BLaER1 (cell line): ENCODE data around the gene CDNF.

ENCODE experiments used
- H3K27ac ChIP-seq: shearing (Covaris generic); formaldehyde crosslinking; 2 replicates; pipeline ENCODE4 v1.8.1; 2022
- H3K27me3 ChIP-seq: shearing (Covaris generic); formaldehyde crosslinking; 2 replicates; pipeline ENCODE4 v1.8.1; 2022
- H3K36me3 ChIP-seq: shearing (Covaris generic); formaldehyde crosslinking; 2 replicates; pipeline ENCODE4 v1.8.1; 2022
- H3K4me1 ChIP-seq: shearing (Covaris generic); formaldehyde crosslinking; 2 replicates; pipeline ENCODE4 v1.8.1; 2022
- H3K4me2 ChIP-seq: shearing (Covaris generic); formaldehyde crosslinking; 2 replicates; pipeline ENCODE4 v1.8.1; 2022
- H3K4me3 ChIP-seq: shearing (Covaris generic); formaldehyde crosslinking; 2 replicates; pipeline ENCODE4 v1.8.1; 2022
- H3K9ac ChIP-seq: shearing (Covaris generic); formaldehyde crosslinking; 2 replicates; pipeline ENCODE4 v1.8.1; 2022
- H3K9me3 ChIP-seq: shearing (Covaris generic); formaldehyde crosslinking; 2 replicates; pipeline ENCODE4 v1.8.1; 2022
- H4K20me1 ChIP-seq: shearing (Covaris generic); formaldehyde crosslinking; 2 replicates; pipeline ENCODE4 v1.8.1; 2022
- Cebpa-rat ChIP-seq: shearing (Covaris generic); IDR thresholded peaks from 2 replicates; pipeline ENCODE4 v1.8.1; 2022

Gene CDNF

GRCh38 chr10:14837757-14838581 is at the start of gene CDNF, which contains the start of the genes HSPA14 and MSANTD7:
Gene CDNF (minus strand): TSS chr10:14838037. CDS start chr10:14837946, 91 bp downstream.
Gene HSPA14 (plus strand): TSS chr10:14838306. CDS start chr10:14838403, 97 bp downstream.
Gene MSANTD7 (plus strand): TSS chr10:14838306. CDS start chr10:14842285, 3,979 bp downstream.
- H3K9me3 ChIP-seq: no peaks in the 10 kb centered on the region
- H3K27ac ChIP-seq: peak within 1 kb of the TSS; percentile 94
- H3K36me3 ChIP-seq: peaks cover 29% of the 10 kb centered on the region
- TF ChIP-seq Cebpa-rat: no peak; the same call in 1 of the 2 replicates
- peak within 1 kb of the TSS; percentile 99 for H3K4me3 ChIP-seq
- peaks cover 28% of the 10 kb centered on the region for H4K20me1 ChIP-seq
- peak within 1 kb of the TSS; percentile 96 for H3K9ac ChIP-seq
- no peaks in the 10 kb centered on the region for H3K27me3 ChIP-seq
- H3K4me2 ChIP-seq: peak within 1 kb of the TSS; percentile 93
- H3K4me1 ChIP-seq: peaks cover 24% of the 10 kb centered on the region

- Histone ChIP-seq H3K36me3 (peaks cover 72% of the 10 kb centered on the region), H3K9ac (no peak overlapping the region), H3K27ac (no peak overlapping the region), H3K4me3 (no peak overlapping the region), H4K20me1 (peaks cover 63% of the 10 kb centered on the region), H3K4me2 (no peak overlapping the region), H3K9me3 (peaks cover 5% of the 10 kb centered on the region; the same call in 1 of the 2 replicates), H3K4me1 (peaks cover 17% of the 10 kb centered on the region), H3K27me3 (no peaks in the 10 kb centered on the region)
- no peak for TF ChIP-seq Cebpa-rat
Observed at GRCh38 chr10:14884082-14884481, 46.2 kb upstream of the CDNF start.

GRCh38 chr10:14880229-14880628 is 42.4 kb upstream of the CDNF start:
- TF ChIP-seq Cebpa-rat: no peak
- peak overlapping the region; percentile 86; the same call in 1 of the 2 replicates for H3K27ac ChIP-seq
- H3K9ac ChIP-seq: peak overlapping the region; percentile 89
- peak overlapping the region; percentile 86 for H3K4me3 ChIP-seq
- no peaks in the 10 kb centered on the region for H3K27me3 ChIP-seq
- peaks cover 35% of the 10 kb centered on the region for H3K36me3 ChIP-seq
- peak overlapping the region; percentile 88 for H3K4me2 ChIP-seq
- H4K20me1 ChIP-seq: peaks cover 35% of the 10 kb centered on the region
- peaks cover 41% of the 10 kb centered on the region for H3K4me1 ChIP-seq
- no peaks in the 10 kb centered on the region for H3K9me3 ChIP-seq

- Histone ChIP-seq H3K4me2 (peak overlapping the region; percentile 88), H3K27me3 (no peaks in the 10 kb centered on the region), H3K4me1 (peaks cover 43% of the 10 kb centered on the region), H4K20me1 (peaks cover 31% of the 10 kb centered on the region), H3K9me3 (no peaks in the 10 kb centered on the region), H3K27ac (peak overlapping the region; percentile 86), H3K9ac (peak overlapping the region; percentile 89), H3K4me3 (peak overlapping the region; percentile 86), H3K36me3 (peaks cover 31% of the 10 kb centered on the region)
- TF ChIP-seq Cebpa-rat: no peak
Observed at GRCh38 chr10:14879928-14880193, 42.0 kb upstream of the CDNF start.

- H3K27me3 ChIP-seq: no peaks in the 10 kb centered on the region
- H3K9me3 ChIP-seq: no peaks in the 10 kb centered on the region
- H4K20me1 ChIP-seq: peaks cover 26% of the 10 kb centered on the region
- TF ChIP-seq Cebpa-rat: no peak
- H3K27ac ChIP-seq: peak overlapping the region; percentile 86
- H3K36me3 ChIP-seq: peaks cover 26% of the 10 kb centered on the region
- H3K4me2 ChIP-seq: peak overlapping the region; percentile 88
- peak overlapping the region; percentile 86 for H3K4me3 ChIP-seq
- H3K9ac ChIP-seq: peak overlapping the region; percentile 89
- H3K4me1 ChIP-seq: peaks cover 43% of the 10 kb centered on the region
Observed at GRCh38 chr10:14879124-14879927, 41.5 kb upstream of the CDNF start.

- Histone ChIP-seq H3K4me3 (peak within 1 kb of the TSS; percentile 86), H3K27me3 (no peaks in the 10 kb centered on the region), H3K9me3 (no peaks in the 10 kb centered on the region), H4K20me1 (peaks cover 18% of the 10 kb centered on the region), H3K9ac (peak within 1 kb of the TSS; percentile 89), H3K4me2 (peak within 1 kb of the TSS; percentile 88), H3K4me1 (peaks cover 43% of the 10 kb centered on the region), H3K27ac (peak within 1 kb of the TSS; percentile 86), H3K36me3 (peaks cover 18% of the 10 kb centered on the region)
- no peak for TF ChIP-seq Cebpa-rat
Observed at GRCh38 chr10:14878266-14879123, 40.7 kb upstream of the CDNF start, which contains the start of gene SUV39H2. Gene SUV39H2 (plus strand): TSS chr10:14878866. CDS start chr10:14878889, 23 bp downstream.

- peaks cover 18% of the 10 kb centered on the region for H4K20me1 ChIP-seq
- H3K27me3 ChIP-seq: no peaks in the 10 kb centered on the region
- H3K36me3 ChIP-seq: peaks cover 9% of the 10 kb centered on the region; the same call in 1 of the 2 replicates
- no peak for TF ChIP-seq Cebpa-rat
- no peak overlapping the region for H3K27ac ChIP-seq
- H3K4me3 ChIP-seq: no peak overlapping the region; the same call in 1 of the 2 replicates
- H3K9ac ChIP-seq: peak overlapping the region; percentile 89; the same call in 1 of the 2 replicates
- H3K4me1 ChIP-seq: peaks cover 40% of the 10 kb centered on the region
- no peaks in the 10 kb centered on the region for H3K9me3 ChIP-seq
- peak overlapping the region; percentile 81 for H3K4me2 ChIP-seq
Observed at GRCh38 chr10:14876764-14877163, 38.9 kb upstream of the CDNF start.

- Histone ChIP-seq H3K27me3 (no peaks in the 10 kb centered on the region), H4K20me1 (peaks cover 18% of the 10 kb centered on the region), H3K9me3 (no peaks in the 10 kb centered on the region), H3K4me3 (no peak overlapping the region), H3K9ac (no peak overlapping the region), H3K27ac (no peak overlapping the region), H3K4me2 (no peak overlapping the region), H3K36me3 (peaks cover 9% of the 10 kb centered on the region; the same call in 1 of the 2 replicates), H3K4me1 (peaks cover 40% of the 10 kb centered on the region)
- TF ChIP-seq Cebpa-rat: no peak
Observed at GRCh38 chr10:14875941-14876340, 38.1 kb upstream of the CDNF start.
